ENCODE measurements around the gene PDE10A.

Gene PDE10A

GRCh38 chr6:165325609-165326008 is 337.4 kb downstream of the PDE10A start:
- peak; percentile 18 for DNase-seq (ENCODE audit: low read depth)
- no peak overlapping the region for H3K4me3 ChIP-seq (ENCODE audit: low read length)
- no peak for TF ChIP-seq CTCF (IDR thresholded peaks at IDR 0.05; ENCODE audit: insufficient read depth, low read depth, low read length, missing control alignments)

- no peak overlapping the region for H3K4me3 ChIP-seq (ENCODE audit: low read length)
- TF ChIP-seq CTCF (IDR thresholded peaks at IDR 0.05; ENCODE audit: insufficient read depth, low read depth, low read length, missing control alignments) = no peak
- DNase-seq (ENCODE audit: low read depth) = no peak
Observed at GRCh38 chr6:165321555-165322145, 341.4 kb downstream of the PDE10A start.

- no peak for TF ChIP-seq CTCF (IDR thresholded peaks at IDR 0.05; ENCODE audit: insufficient read depth, low read depth, low read length, missing control alignments)
- DNase-seq (ENCODE audit: low read depth) = no peak
- no peak overlapping the region for H3K4me3 ChIP-seq (ENCODE audit: low read length)
Observed at GRCh38 chr6:165321150-165321549, 341.9 kb downstream of the PDE10A start.

- DNase-seq (ENCODE audit: low read depth) = no peak
- no peak for TF ChIP-seq CTCF (IDR thresholded peaks at IDR 0.05; ENCODE audit: insufficient read depth, low read depth, low read length, missing control alignments)
- H3K4me3 ChIP-seq (ENCODE audit: low read length) = no peak overlapping the region
Observed at GRCh38 chr6:165317723-165318122, 345.3 kb downstream of the PDE10A start.

- DNase-seq (ENCODE audit: low read depth) = peak; percentile 40
- TF ChIP-seq CTCF (IDR thresholded peaks at IDR 0.05; ENCODE audit: insufficient read depth, low read depth, low read length, missing control alignments) = no peak
Observed at GRCh38 chr6:165308926-165309731, 353.9 kb downstream of the PDE10A start, which contains the start of gene C6orf118. TSS of gene C6orf118 (minus strand) at chr6:165309605. CDS start at chr6:165309586, 19 bp downstream.

GRCh38 chr6:165306955-165307354 is 356.1 kb downstream of the PDE10A start:
- no peak overlapping the region for H3K4me3 ChIP-seq (ENCODE audit: low read length)
- DNase-seq (ENCODE audit: low read depth) = no peak
- no peak for TF ChIP-seq CTCF (IDR thresholded peaks at IDR 0.05; ENCODE audit: insufficient read depth, low read depth, low read length, missing control alignments)

More at GRCh38 chr6:165308926-165309731, 353.9 kb downstream of the PDE10A start, which contains the start of gene C6orf118:
- H3K4me3 ChIP-seq (ENCODE audit: low read length) = peak within 1 kb of the TSS; percentile 32

Measured in epithelial cell of esophagus (primary cell).